ENCODE measurements around the gene ZNF560. TPM values are rescaled to one million over a fixed set of nuclear protein-coding genes. Genes with fewer than 3 reads are reported as not detected.
A peak's percentile ranks its signal among the peaks of the same experiment; 100 is the strongest.

ZNF560 gene
- total RNA-seq, 3 donors from 2014 or later, result not detected

GRCh38 chr19:9431475-9431874, 66.9 kb downstream of the ZNF560 start:
- DNase-seq, result peak in 2 of 3 donors; percentile 45 to 55
- intact Hi-C loops (cut with DNase I, micrococcal nuclease), result no loop called here
- no peaks in the 10 kb centered on the region for H3K36me3 ChIP-seq (ENCODE audit: low read depth)

GRCh38 chr19:9430444-9430843, 68.0 kb downstream of the ZNF560 start:
- no peaks in the 10 kb centered on the region for H3K36me3 ChIP-seq (ENCODE audit: low read depth)
- H3K4me3 ChIP-seq, result no peak overlapping the region
- no peaks in the 10 kb centered on the region for H3K9me3 ChIP-seq
- peaks cover 8% of the 10 kb centered on the region for H3K4me1 ChIP-seq (ENCODE audit: low read depth)
- no peak for TF ChIP-seq CTCF (IDR thresholded peaks at IDR 0.05)
- DNase-seq, result no peak
- no peak for ATAC-seq
- intact Hi-C loops (cut with DNase I, micrococcal nuclease), result no loop called here

More at GRCh38 chr19:9431475-9431874, 66.9 kb downstream of the ZNF560 start:
- H3K4me3 ChIP-seq, result no peak overlapping the region
- peaks cover 13% of the 10 kb centered on the region for H3K4me1 ChIP-seq (ENCODE audit: low read depth)
- no peaks in the 10 kb centered on the region for H3K9me3 ChIP-seq
- ATAC-seq, result no peak
- peak; percentile 31 for TF ChIP-seq CTCF (IDR thresholded peaks at IDR 0.05)

- DNase-seq (no peak), ATAC-seq (no peak)
- Histone ChIP-seq H3K4me1 (ENCODE audit: low read depth) (no peaks in the 10 kb centered on the region), H3K36me3 (ENCODE audit: low read depth) (no peaks in the 10 kb centered on the region), H3K4me3 (no peak overlapping the region), H3K9me3 (peaks cover 11% of the 10 kb centered on the region)
- TF ChIP-seq CTCF (IDR thresholded peaks at IDR 0.05), result no peak
- intact Hi-C loops (cut with DNase I, micrococcal nuclease), result no loop called here
These were observed 70.5 kb downstream of the ZNF560 start for GRCh38 chr19:9427941-9428340.

Other genes starting within 250 kb of the ZNF560 start
- not detected for gene OR7E24, start 247.7 kb downstream of the ZNF560 start, total RNA-seq
- 1 to 10 TPM; 2.7 to 6.2 (median 4.4) TPM for gene ZNF699, start 188.8 kb downstream of the ZNF560 start, total RNA-seq
- 10 to 100 TPM in 2 of 3 donors, 1 to 10 TPM in 1; 7.8 to 19.5 (median 10.4) TPM for gene ZNF559, start 174.4 kb downstream of the ZNF560 start, total RNA-seq
- gene ZNF177, start 135.6 kb downstream of the ZNF560 start, total RNA-seq, result 1 to 10 TPM in 2 of 3 donors, not detected in 1; 2.5 to 5.5 TPM
- gene ZNF266, start 63.0 kb downstream of the ZNF560 start, total RNA-seq, result 10 to 100 TPM; 16.6 to 23.9 (median 20.6) TPM
- 10 to 100 TPM in 1 of 3 donors, 1 to 10 TPM in 2; 6.9 to 23.3 (median 9.7) TPM for gene ZNF426, start 40.0 kb upstream of the ZNF560 start, total RNA-seq
- gene ZNF121, start 85.9 kb upstream of the ZNF560 start, total RNA-seq, result 10 to 100 TPM; 17.0 to 26.3 (median 22.2) TPM
- gene ZNF561, start 122.6 kb upstream of the ZNF560 start, total RNA-seq, result 10 to 100 TPM; 22.6 to 42.2 (median 31.9) TPM
- gene ZNF562, start 176.5 kb upstream of the ZNF560 start, total RNA-seq, result 10 to 100 TPM; 27.9 to 49.4 (median 41.5) TPM

All from mucosa of descending colon (tissue), 3 donors.